Small intestine (tissue), 7 donors: Measurements from ENCODE around the gene AURKAIP1. TPM values are rescaled to one million over a fixed set of nuclear protein-coding genes. Genes with fewer than 3 reads are reported as not detected.
"Not testable (repeated sequence)": the region's sequence is repeated elsewhere in the genome, so short reads cannot be mapped to it uniquely, and the experiment has no call there.

ENCODE experiments used
- DNase-seq, 2 donors: peaks; one replicate each; pipeline versions ENCODE4 v3.0.0 to v3.0.0-alpha.2; 2013
- FAIRE-seq: peaks from 2 replicates; lab custom pipeline; 2012; peaks lifted over from hg19 to GRCh38; lab: Jason Lieb, UNC
- H3K27ac ChIP-seq, 3 donors: one replicate each; pipeline ENCODE4 v1.5.1; 2013; ENCODE audit warnings: low read length in 2 of 3, mild to moderate bottlenecking in 2 of 3, control low read depth in 1 of 3, inconsistent platforms in 1 of 3, low read depth in 1 of 3, moderate library complexity in 1 of 3
- H3K27me3 ChIP-seq, 3 donors: one replicate each; pipeline ENCODE4 v1.6.1; 2013; ENCODE audit warnings: low read length in 3 of 3, inconsistent platforms in 1 of 3; ENCODE audit not compliant: control insufficient read depth in 3 of 3, insufficient read depth in 3 of 3
- H3K36me3 ChIP-seq, 3 donors: one replicate each; pipeline ENCODE4 v1.6.1; 2013; ENCODE audit warnings: low read length in 3 of 3, inconsistent platforms in 1 of 3, low read depth in 1 of 3, mild to moderate bottlenecking in 1 of 3, moderate library complexity in 1 of 3; ENCODE audit not compliant: control insufficient read depth in 3 of 3, insufficient read depth in 2 of 3
- H3K4me1 ChIP-seq, 3 donors: one replicate each; pipeline ENCODE4 v1.6.1; 2013; ENCODE audit warnings: low read length in 2 of 3, inconsistent platforms in 1 of 3, low read depth in 1 of 3, mild to moderate bottlenecking in 1 of 3, moderate library complexity in 1 of 3; ENCODE audit not compliant: control insufficient read depth in 3 of 3, insufficient read depth in 2 of 3
- H3K4me3 ChIP-seq, 3 donors: one replicate each; pipeline ENCODE4 v1.5.1; 2013; ENCODE audit warnings: low read length in 3 of 3, control low read depth in 1 of 3, inconsistent platforms in 1 of 3, low read depth in 1 of 3, mild to moderate bottlenecking in 1 of 3, moderate library complexity in 1 of 3
- H3K9me3 ChIP-seq, 2 donors: one replicate each; pipeline ENCODE4 v1.6.1; 2013; ENCODE audit warnings: low read depth in 1 of 2, low read length in 1 of 2; ENCODE audit not compliant: control insufficient read depth in 2 of 2, insufficient read depth in 1 of 2
- WGBS, 3 donors: extraction: QIAGEN DNeasy Blood & Tissue Kit; methylation state at CpG; one replicate each; pipeline ENCODE4 v1.1.7; 2013; 5-methylcytosine and 5-hydroxymethylcytosine counted together
- polyA plus RNA-seq, 4 donors: library from polyadenylated mRNA; stranded (reverse) in 3 of 4; unstranded in 1 of 4; fragments of 200-250 nt in 3 of 4; fragments of 120-200 nt in 1 of 4; gene quantifications; one replicate each; pipeline versions ENCODE4 v1.2.1 to v1.2.3, GENCODE V29; 2013
- donor health status: healthy with polysubstance abuse.
- donor health status: control.
- donor health status: control.
- donor health status: Bipolar disorder and iron deficiency.
- donor health status: healthy.

The AURKAIP1 gene
- polyA plus RNA-seq, 4 donors: 88.1 to 382 (median 297) TPM

DNA sequence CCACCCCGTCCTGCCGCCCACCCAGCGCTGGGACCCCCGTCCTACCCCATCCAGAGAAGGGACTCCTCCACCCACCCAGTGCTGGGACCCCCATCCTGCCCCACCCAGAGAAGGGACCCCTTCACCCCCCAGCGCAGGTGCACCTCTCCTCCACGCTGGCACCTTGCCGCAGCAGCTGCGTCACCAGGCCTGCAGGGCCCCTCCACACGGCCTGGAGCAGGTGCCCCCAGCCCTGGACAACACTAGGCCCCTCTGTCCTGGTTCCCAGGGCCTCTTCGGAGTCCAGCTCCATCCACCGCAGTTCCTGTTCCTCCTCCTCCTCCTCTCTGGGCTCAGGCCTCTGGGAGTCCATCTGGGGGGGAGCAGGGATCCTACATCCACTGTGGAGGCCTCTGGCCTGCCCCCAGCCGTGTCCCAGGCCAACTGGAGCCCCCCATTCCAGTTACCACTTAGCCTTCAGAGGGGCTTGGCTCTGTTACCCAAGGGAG, 45.7 kb upstream of the AURKAIP1 start:
- Histone ChIP-seq H3K9me3 (no peaks in the 10 kb centered on the region), H3K27me3 (peaks cover 1 to 15% (median 10%) of the 10 kb centered on the region in 3 donors), H3K27ac (no peak overlapping the region), H3K4me1 (peaks cover 0 to 2% (median 0%) of the 10 kb centered on the region in 3 donors), H3K4me3 (no peak overlapping the region), H3K36me3 (no peaks in the 10 kb centered on the region)
- 77 to 81% (median 81%) methylated on average over 8 to 12 of the region's 12 CpGs for WGBS, 3 donors
- DNase-seq: no peak
- no peak for FAIRE-seq

DNA sequence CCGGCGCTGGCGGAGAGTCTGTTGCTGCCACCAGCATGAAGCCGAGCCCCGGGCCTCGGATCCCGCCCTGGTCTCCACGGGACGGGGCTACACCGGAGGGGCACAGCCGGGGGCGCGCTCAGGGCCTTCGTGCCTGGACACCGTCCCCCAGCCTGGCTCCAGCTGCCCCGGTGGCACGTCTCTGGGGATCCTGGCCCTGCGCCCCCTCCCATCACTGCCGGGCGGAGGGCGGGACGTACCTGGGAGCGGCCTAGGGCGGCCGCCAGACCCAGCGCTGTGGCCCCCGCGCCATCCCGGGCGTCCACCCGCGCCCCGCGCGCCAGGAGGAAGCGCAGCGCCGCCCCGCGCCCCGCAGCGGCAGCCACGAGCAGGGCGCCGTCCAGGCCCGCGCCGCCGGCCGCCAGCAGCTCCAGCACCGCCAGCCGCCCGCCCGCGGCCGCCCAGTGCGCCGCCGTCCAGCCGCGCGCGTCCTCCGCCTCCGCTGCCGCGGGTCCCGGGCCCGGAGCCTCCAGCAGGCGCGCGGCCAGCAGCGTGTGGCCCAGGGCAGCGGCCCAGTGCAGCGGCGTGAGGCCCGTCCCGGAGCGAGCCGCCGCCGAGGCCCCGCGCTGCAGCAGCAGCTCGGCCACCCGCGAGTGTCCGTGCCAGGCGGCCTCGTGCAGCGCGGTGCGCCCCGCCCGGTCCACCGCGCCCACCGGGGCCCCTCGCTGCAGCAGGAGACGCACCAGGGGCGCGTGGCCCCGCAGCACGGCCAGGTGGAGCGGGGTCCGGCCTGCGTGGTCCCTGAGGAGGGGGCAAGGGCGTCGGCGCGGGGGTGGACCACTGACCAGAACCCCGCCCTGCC, 45.0 kb upstream of the AURKAIP1 start:
- DNase-seq (peak in 1 of 2 donors; percentile 56), FAIRE-seq (no peak)
- WGBS, 3 donors: 11 to 34% (median 19%) methylated on average over 33 to 112 of the region's 112 CpGs
- Histone ChIP-seq H3K9me3 (no peaks in the 10 kb centered on the region), H3K4me3 (peak overlapping the region; percentile 0 to 23 (median 1)), H3K27me3 (peaks cover 1 to 15% (median 10%) of the 10 kb centered on the region in 3 donors), H3K27ac (peak overlapping the region in 1 of 3 donors; percentile 24), H3K4me1 (no peaks in the 10 kb centered on the region), H3K36me3 (no peaks in the 10 kb centered on the region)

- H3K4me3 ChIP-seq: peak overlapping the region in 1 of 3 donors; percentile 0
- peaks cover 1 to 15% (median 10%) of the 10 kb centered on the region in 3 donors for H3K27me3 ChIP-seq
- no peak for DNase-seq
- WGBS, 3 donors: 85 to 90% (median 88%) methylated on average over 21 of the region's 21 CpGs
- no peaks in the 10 kb centered on the region for H3K9me3 ChIP-seq
- no peaks in the 10 kb centered on the region for H3K4me1 ChIP-seq
- FAIRE-seq: no peak
- peak overlapping the region in 1 of 3 donors; percentile 24 for H3K27ac ChIP-seq
- H3K36me3 ChIP-seq: no peaks in the 10 kb centered on the region
Measured at GRCh38 chr1:1419363-1419812, 44.4 kb upstream of the AURKAIP1 start.

DNA sequence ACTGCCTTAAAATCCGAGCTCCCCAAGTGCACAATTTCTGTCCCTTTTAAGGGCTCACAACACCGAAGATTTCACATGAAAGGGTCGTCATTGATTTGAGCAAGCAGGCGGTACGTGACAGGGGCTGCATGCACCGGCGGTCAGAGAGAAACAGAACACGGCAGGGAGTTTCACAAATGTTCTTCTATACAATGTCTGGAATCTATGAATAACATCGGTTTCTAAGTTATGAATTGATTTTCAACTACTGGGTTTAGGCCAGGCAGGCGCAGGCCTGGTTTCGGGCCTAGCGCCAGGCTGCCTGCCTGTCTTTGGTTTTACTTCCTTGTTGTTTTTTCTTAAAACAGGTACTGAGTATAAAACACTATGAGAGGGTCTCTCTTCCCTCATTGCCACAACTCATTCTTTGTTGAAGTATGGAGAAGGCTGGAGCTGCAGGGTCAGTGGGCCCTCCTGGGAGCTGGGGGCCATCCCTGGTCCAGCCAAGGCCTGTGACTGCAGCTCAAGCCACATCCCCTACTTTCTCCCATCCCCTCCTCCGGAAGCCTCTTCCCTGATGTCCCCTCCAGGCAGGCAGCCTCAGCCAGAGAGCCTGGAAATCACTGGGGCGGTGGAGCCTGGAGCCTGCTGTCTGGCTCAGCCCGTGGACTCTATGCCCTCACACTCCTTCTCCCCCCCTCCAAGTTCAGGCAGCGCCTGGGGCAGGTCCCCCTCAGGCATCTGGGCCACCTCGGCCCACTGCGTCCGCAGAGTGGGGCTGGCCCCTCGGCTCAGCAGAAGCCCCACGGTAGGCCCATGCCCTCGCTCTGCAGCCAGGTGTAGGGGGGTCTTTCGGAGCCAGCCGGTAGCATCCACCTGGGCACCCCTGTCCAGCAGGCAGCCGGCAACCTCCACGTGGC, 43.7 kb upstream of the AURKAIP1 start:
- Histone ChIP-seq H3K27me3 (peaks cover 1 to 15% (median 10%) of the 10 kb centered on the region in 3 donors), H3K9me3 (no peaks in the 10 kb centered on the region), H3K4me1 (no peaks in the 10 kb centered on the region), H3K36me3 (no peaks in the 10 kb centered on the region), H3K4me3 (no peak overlapping the region), H3K27ac (no peak overlapping the region)
- no peak for FAIRE-seq
- WGBS, 3 donors: 90 to 92% (median 91%) methylated on average over 24 to 26 of the region's 26 CpGs
- no peak for DNase-seq

DNA sequence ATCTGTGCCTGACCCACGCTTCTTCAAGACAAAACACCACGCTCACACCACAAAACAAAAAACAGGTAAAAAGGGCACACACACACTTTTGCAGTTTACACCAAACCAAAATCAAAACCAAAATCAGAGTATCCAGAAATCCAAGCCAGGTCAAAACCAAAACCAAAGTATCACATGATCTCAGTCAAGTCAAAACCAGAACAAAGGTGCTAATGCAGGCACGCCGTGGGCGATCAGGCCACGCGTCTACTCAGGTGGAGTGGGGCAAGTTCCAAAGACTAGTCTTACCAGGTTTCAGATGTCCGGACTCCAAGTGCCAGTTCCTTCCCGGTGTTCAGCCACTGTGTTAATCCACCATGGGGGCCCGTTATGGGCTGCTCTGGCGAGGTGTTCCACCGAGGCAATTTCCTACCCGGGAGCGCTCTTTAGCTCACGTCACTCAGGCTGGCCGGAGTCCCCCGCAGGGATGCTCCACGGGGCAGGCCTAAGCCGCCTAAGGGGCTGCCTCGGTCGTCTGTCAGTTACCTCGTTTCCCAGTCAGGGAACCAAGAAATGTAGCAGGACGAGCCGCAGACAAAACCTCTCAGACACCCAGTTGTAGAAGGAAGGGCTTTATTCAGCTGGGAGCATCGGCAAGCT, 42.9 kb upstream of the AURKAIP1 start:
- not testable (repeated sequence) for H3K27ac ChIP-seq, H3K4me3 ChIP-seq, FAIRE-seq, DNase-seq, H3K4me1 ChIP-seq, H3K9me3 ChIP-seq, H3K36me3 ChIP-seq
- WGBS, 3 donors: 78 to 86% (median 86%) methylated on average over 25 of the region's 25 CpGs
- H3K27me3 ChIP-seq: peaks cover 1 to 15% (median 10%) of the 10 kb centered on the region in 3 donors

- not testable (repeated sequence) for H3K4me3 ChIP-seq, H3K4me1 ChIP-seq, DNase-seq, H3K27ac ChIP-seq, H3K9me3 ChIP-seq, H3K36me3 ChIP-seq, FAIRE-seq
- peaks cover 1 to 15% (median 10%) of the 10 kb centered on the region in 3 donors for H3K27me3 ChIP-seq
- WGBS, 3 donors: 83 to 87% (median 85%) methylated on average over 4 to 5 of the region's 5 CpGs
Measured at GRCh38 chr1:1417396-1417795, 42.4 kb upstream of the AURKAIP1 start.

DNA sequence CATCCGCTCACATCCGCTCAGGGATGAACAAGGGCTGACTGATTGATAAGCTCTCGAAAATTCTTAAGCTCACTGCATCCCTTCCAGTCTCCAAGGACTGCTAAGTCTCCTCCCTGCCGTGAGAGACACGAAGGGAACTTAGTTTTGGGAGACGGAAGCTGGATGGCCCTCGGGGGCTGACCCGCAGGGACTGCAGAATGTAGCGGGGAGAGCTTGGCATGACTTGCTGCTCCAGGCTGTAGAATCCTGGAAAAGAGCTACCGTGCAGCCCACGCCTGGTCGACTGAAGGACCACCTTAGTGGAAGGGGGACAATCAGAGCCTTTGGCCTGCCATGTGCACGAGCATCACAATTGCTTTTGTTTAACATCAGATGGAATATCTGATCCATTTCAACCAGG, 40.7 kb upstream of the AURKAIP1 start:
- WGBS, 3 donors: 75 to 81% (median 76%) methylated on average over 13 of the region's 13 CpGs
- no peak overlapping the region for H3K4me3 ChIP-seq
- no peak overlapping the region for H3K27ac ChIP-seq
- H3K36me3 ChIP-seq: peaks cover 0 to 4% (median 0%) of the 10 kb centered on the region in 3 donors
- peaks cover 0 to 14% of the 10 kb centered on the region in 2 donors for H3K9me3 ChIP-seq
- H3K4me1 ChIP-seq: no peaks in the 10 kb centered on the region
- DNase-seq (no peak), FAIRE-seq (no peak)
- peaks cover 1 to 7% (median 6%) of the 10 kb centered on the region in 3 donors for H3K27me3 ChIP-seq
